RWPE2 (cell line): ENCODE measurements around the gene TSPEAR.
"Not testable (repeated sequence)": the region's sequence is repeated elsewhere in the genome, so short reads cannot be mapped to it uniquely, and the experiment has no call there.

Experiments used
- ATAC-seq: fragments of 200-7000 bp; cut with Tn5 transposase; 3 replicates; pipeline ENCODE4 v1.9.1; 2021; ENCODE audit warnings: low read depth
- DNase-seq: peaks from one replicate; pipeline ENCODE4 v3.0.0-alpha.2; 2020; ENCODE audit warnings: low spot score
- H3K27ac ChIP-seq: fragments of 450-650 bp; 2 replicates; pipeline ENCODE4 v1.5.1; 2017; ENCODE audit warnings: mild to moderate bottlenecking; ENCODE audit not compliant: poor library complexity, severe bottlenecking
- H3K27me3 ChIP-seq: fragments of 250-450 bp; sonication (Bioruptor Pico); 2 replicates; pipeline ENCODE4 v1.5.1; 2021; ENCODE audit warnings: mild to moderate bottlenecking, moderate library complexity; ENCODE audit not compliant: insufficient read depth, poor library complexity, severe bottlenecking
- H3K36me3 ChIP-seq: fragments of 250-450 bp; sonication (Bioruptor Pico); 2 replicates; pipeline ENCODE4 v1.5.1; 2020; ENCODE audit warnings: low read depth, mild to moderate bottlenecking, moderate library complexity
- H3K4me1 ChIP-seq: fragments of 250-450 bp; sonication (Bioruptor Pico); 2 replicates; pipeline ENCODE4 v1.5.1; 2021; ENCODE audit warnings: mild to moderate bottlenecking, moderate library complexity; ENCODE audit not compliant: insufficient read depth, poor library complexity, severe bottlenecking
- H3K4me3 ChIP-seq: fragments of 250-450 bp; sonication (Bioruptor Pico); 2 replicates; pipeline ENCODE4 v1.5.1; 2021; ENCODE audit warnings: mild to moderate bottlenecking, moderate library complexity; ENCODE audit not compliant: severe bottlenecking
- H3K9me3 ChIP-seq: fragments of 250-450 bp; sonication (Bioruptor Pico); 2 replicates; pipeline ENCODE4 v1.5.1; 2021; ENCODE audit warnings: mild to moderate bottlenecking, moderate library complexity; ENCODE audit not compliant: severe bottlenecking
- TF ChIP-seq, protein P1 (sequence below): fragments of 450-650 bp; IDR thresholded peaks from one replicate; pipeline ENCODE4 v1.5.1; 2017; ENCODE audit warnings: mild to moderate bottlenecking, moderate library complexity; ENCODE audit not compliant: poor library complexity, severe bottlenecking

Gene TSPEAR

DNA sequence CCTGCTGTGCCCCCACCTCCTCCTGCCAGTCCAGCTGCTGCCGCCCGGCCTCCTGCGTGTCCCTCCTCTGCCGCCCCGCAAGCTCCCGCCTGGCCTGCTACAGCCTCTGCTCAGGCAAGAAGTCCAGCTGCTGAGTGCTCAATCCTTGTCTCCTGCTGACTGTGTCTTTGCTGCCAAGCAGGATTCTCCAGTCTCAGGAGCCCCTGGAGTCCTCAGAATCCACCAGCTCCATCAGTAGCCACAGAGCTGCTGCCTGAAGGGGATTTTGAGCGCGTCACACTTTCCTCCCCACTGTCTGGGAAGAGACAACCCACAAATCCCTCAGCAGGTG is 64.2 kb downstream of the TSPEAR start:
- H3K9me3 ChIP-seq, result no peaks in the 10 kb centered on the region

DNA sequence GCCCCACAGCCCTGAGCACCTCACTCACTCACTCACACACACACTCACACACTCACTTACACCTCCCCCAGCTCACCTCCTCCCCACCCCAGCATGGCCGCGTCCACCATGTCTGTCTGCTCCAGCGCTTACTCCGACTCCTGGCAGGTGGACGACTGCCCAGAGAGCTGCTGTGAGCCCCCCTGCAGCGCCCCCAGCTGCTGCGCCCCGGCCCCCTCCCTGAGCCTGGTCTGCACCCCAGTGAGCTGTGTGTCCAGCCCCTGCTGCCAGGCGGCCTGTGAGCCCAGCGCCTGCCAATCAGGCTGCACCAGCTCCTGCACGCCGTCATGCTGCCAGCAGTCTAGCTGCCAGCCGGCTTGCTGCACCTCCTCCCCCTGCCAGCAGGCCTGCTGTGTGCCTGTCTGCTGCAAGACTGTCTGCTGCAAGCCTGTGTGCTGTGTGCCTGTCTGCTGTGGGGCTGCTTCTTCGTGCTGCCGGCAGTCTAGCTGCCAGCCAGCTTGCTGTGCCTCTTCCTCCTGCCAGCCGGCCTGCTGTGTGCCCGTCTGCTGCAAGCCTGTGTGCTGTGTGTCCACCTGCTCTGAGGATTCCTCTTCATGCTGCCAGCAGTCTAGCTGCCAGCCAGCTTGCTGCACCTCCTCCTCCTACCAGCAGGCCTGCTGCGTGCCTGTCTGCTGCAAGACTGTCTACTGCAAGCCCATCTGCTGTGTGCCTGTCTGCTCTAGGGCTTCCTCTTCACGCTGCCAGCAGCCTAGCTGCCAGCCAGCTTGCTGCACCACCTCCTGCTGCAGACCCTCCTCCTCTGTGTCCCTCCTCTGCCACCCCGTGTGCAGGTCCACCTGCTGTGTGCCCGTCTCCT is 64.8 kb downstream of the TSPEAR start, which contains the start of gene KRTAP10-11:
Gene KRTAP10-11 (plus strand): TSS at position 49 of the 856 bp plus-strand sequence. CDS start 45 bp downstream, at position 94.
- not testable (repeated sequence) for H3K9me3 ChIP-seq, H3K27me3 ChIP-seq, ATAC-seq, H3K36me3 ChIP-seq, DNase-seq, H3K27ac ChIP-seq, H3K4me1 ChIP-seq, H3K4me3 ChIP-seq

More for the DNA sequence above, 64.2 kb downstream of the TSPEAR start:
- H3K4me3 ChIP-seq, result no peak overlapping the region
- ATAC-seq, result no peak
- no peak for DNase-seq
- H3K36me3 ChIP-seq, result no peaks in the 10 kb centered on the region
- no peaks in the 10 kb centered on the region for H3K4me1 ChIP-seq
- no peak overlapping the region for H3K27ac ChIP-seq
- H3K27me3 ChIP-seq, result no peaks in the 10 kb centered on the region
- TF ChIP-seq, protein P1, sequence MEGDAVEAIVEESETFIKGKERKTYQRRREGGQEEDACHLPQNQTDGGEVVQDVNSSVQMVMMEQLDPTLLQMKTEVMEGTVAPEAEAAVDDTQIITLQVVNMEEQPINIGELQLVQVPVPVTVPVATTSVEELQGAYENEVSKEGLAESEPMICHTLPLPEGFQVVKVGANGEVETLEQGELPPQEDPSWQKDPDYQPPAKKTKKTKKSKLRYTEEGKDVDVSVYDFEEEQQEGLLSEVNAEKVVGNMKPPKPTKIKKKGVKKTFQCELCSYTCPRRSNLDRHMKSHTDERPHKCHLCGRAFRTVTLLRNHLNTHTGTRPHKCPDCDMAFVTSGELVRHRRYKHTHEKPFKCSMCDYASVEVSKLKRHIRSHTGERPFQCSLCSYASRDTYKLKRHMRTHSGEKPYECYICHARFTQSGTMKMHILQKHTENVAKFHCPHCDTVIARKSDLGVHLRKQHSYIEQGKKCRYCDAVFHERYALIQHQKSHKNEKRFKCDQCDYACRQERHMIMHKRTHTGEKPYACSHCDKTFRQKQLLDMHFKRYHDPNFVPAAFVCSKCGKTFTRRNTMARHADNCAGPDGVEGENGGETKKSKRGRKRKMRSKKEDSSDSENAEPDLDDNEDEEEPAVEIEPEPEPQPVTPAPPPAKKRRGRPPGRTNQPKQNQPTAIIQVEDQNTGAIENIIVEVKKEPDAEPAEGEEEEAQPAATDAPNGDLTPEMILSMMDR, result no peak

DNA sequence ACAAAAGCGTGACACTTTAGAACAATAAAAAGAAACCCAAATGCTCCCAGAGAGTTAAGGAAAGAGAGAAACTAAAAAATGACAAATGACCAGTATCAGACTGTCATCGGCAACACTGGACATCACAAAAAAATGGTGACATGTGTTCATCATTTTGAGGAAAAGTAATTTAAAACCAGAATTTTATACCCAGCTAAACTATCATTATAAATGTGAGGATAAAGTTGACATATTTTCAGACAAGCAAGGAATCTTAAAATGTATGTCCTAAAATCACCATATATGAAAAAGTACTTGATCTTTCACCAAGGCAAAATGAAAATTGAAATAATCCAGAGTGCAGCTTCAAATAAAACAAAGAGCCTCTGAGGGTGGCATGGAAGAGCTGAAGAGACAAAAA is 66.5 kb downstream of the TSPEAR start:
- DNase-seq, result no peak
- H3K36me3 ChIP-seq, result no peaks in the 10 kb centered on the region
- no peaks in the 10 kb centered on the region for H3K4me1 ChIP-seq
- H3K27ac ChIP-seq, result no peak overlapping the region
- H3K4me3 ChIP-seq, result no peak overlapping the region
- no peak for ATAC-seq
- no peaks in the 10 kb centered on the region for H3K9me3 ChIP-seq
- TF ChIP-seq, protein P1, result no peak
- H3K27me3 ChIP-seq, result no peaks in the 10 kb centered on the region

DNA sequence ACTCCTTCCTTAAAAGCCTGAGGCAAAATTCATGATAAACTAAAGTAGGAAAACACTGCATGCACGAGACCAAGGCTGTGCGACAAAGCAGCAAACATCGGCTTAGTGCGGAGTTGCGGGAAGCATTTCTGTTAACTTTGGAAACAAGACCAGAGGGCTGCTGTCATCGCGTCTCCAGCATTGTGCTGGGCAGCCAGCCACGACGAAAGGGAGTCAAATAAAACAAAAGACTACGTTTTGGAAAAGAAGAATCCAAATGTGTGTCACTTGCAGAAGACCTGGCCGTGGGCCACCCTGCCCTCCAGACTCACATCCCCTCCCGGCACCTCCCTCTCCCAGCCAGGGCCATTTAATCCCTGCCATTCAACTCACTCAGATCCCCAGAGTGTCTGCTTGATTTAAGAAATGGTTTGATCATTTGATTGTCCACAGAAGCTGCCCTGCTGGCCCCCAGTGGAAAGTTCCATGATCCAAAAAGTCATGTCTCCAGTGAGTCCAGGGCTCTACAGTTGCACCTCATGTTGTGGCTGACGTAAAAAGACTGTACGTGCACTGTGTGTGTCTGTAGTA is 67.5 kb downstream of the TSPEAR start:
- H3K36me3 ChIP-seq, result no peaks in the 10 kb centered on the region
- no peak overlapping the region for H3K27ac ChIP-seq
- TF ChIP-seq, protein P1, result no peak
- H3K9me3 ChIP-seq, result no peaks in the 10 kb centered on the region
- no peaks in the 10 kb centered on the region for H3K4me1 ChIP-seq
- no peaks in the 10 kb centered on the region for H3K27me3 ChIP-seq
- ATAC-seq, result no peak
- no peak for DNase-seq
- H3K4me3 ChIP-seq, result no peak overlapping the region

DNA sequence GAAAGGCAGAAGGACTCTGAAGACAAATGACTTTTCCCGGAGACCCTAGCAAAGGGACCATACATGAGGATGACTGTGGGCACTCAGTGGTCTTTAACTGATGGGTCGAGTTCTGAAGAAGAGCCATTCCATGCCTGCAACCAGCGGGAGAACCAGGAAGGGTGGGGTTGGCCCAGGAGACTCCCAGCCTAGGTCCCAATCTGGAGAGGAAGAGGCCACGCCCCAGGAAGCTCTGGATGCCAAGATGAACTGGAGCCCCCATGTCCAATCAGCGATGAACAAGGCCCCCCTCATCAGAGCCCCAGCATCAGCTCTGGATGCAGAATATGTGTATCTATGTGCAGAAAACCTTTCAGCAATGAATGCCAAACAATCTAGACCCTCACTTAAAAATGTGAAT is 70.6 kb downstream of the TSPEAR start:
- no peaks in the 10 kb centered on the region for H3K9me3 ChIP-seq
- H3K4me3 ChIP-seq, result no peak overlapping the region
- H3K36me3 ChIP-seq, result no peaks in the 10 kb centered on the region
- H3K4me1 ChIP-seq, result no peaks in the 10 kb centered on the region
- no peak overlapping the region for H3K27ac ChIP-seq
- DNase-seq (no peak), ATAC-seq (no peak)
- H3K27me3 ChIP-seq, result no peaks in the 10 kb centered on the region
- TF ChIP-seq, protein P1, result no peak
